ENCODE results near the gene TMEM269.
"Not testable (repeated sequence)": the region's sequence is repeated elsewhere in the genome, so short reads cannot be mapped to it uniquely, and the experiment has no call there.

The TMEM269 gene

DNA sequence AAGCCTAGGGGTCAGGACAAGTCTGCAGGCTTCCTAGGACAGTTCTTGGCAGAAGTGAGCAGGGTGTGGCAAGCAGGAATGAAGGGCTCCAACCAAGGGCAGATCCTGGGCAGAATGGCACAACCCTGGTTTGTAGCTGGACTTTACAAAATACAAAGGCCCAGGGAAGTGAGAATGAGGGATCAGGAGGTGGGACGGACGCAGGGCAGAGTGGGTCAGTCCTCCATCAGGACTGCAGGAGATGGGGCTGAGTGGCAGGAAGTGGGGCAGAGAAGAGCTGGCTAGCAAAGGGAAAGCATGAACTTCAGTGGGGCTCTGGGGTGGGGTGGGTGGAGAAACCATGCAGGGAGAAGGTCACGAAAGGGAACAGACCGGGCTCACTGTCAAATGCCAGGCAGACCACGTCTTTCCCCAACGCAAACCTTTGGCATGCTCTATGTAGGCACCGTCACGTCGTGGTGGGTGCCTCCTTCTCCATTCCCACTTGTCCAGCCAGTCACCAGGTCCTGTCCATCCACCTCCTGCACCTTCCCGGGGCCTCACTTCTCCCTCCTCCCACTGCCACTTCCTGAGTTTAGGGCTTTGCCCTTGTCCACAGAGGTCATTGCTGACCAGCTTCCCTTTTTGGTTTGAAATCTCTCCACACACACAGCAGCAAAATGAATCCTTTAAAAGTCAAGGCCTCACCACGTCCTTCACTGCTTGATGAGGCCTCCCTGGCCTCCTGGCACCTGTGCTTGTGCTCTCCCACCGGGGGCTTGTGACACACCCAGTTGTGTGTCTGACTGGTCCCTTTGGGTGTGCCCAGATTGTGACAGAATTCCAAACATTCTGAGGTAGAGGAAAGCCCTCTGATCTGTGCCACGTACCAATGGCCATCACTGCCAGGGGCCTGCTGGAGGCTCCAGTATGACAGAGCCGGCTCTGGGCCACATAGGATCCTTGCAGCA, 36.1 kb upstream of the TMEM269 start:
- DNase-seq, result no peak

GRCh38 chr1:42750041-42750440, 34.8 kb upstream of the TMEM269 start:
- no peak for DNase-seq

GRCh38 chr1:42751511-42752070, 33.2 kb upstream of the TMEM269 start:
- not testable (repeated sequence) for DNase-seq

GRCh38 chr1:42752284-42752683, 32.5 kb upstream of the TMEM269 start:
- no peak for DNase-seq

GRCh38 chr1:42753070-42753469, 31.7 kb upstream of the TMEM269 start:
- DNase-seq, result no peak

GRCh38 chr1:42756956-42757891, 27.6 kb upstream of the TMEM269 start:
- no peak for DNase-seq

DNA sequence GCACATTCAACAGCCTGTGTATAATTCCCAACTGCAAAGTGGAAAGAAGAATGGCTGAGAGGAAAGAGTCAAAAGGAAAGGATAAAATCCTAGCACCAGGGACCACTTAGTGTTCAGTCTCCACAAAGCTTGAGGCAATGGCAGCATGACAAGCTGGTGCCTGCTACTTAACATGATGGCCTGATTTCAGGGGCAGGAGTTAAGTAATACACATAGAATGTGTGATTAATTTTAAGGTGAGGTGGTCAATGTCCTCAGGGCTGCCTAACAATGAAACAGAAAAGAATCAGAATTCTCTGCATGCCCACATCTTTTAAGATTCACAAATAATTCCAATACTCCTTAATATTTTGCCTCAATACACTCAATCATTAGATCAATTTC, 26.9 kb upstream of the TMEM269 start:
- no peak for DNase-seq

DNA sequence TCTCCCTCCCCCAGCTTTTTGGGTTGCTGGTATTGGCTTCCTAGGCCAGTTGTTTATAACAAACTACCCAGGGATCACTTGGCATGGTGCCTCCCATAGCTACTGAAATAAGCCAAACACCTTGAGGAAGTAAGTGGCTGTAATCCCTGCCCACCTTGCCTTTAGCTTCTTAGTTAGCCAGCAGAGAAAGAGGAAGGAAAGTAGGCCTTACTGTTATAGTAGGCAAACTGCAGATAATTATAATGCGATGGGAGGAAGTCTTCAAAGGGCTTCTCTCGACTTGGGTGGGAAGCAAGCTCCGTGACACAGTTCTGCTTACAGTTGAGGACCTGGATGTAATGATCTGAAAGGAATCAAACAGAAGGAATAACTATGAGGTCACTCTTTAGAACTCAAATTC, 26.1 kb upstream of the TMEM269 start:
- DNase-seq, result no peak

DNA sequence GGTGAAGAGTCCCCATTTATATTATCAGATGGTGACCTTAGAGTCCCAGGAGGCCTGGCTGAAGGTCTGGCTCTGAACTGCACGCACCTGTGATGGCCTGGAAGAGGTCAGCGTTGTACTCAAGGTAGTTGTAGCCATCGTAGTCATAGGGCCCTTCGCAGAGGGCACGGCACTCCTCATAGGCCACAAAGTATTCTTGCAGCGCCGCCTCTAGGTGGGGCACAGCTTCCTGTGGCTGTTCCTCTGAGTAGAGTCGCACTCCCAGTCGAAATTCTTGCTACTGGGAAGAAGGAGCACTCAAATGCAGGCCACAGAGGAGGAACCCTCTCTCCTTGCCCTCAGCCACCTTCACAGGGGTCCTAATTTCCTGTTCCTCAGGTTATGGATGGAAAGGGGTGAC, 25.7 kb upstream of the TMEM269 start:
- no peak for DNase-seq

DNA sequence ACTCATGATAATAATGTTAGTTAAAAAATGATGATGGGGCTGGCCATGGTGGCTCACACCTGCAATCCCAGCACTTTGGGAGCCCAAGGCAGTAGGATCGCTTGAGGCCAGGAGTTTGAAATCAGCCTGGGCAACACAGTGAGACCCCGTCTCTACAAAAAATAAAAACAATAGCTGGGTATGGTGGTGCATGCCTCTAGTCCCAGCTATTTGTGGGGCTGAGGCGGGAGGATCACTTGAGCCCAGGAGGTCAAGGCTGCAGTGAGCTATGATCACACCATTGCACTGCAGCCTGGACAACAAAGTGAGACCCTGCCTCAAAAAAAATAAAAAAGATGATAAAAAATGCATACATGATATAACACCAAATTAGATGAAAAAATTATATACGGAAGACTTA, 23.2 kb upstream of the TMEM269 start:
- no peak for DNase-seq

- DNase-seq, result no peak
These were observed 22.5 kb upstream of the TMEM269 start for GRCh38 chr1:42762269-42762668.

GRCh38 chr1:42765269-42765668, 19.5 kb upstream of the TMEM269 start:
- DNase-seq, result no peak

GRCh38 chr1:42765832-42766740, 18.7 kb upstream of the TMEM269 start:
- peak; percentile 33 for DNase-seq

DNA sequence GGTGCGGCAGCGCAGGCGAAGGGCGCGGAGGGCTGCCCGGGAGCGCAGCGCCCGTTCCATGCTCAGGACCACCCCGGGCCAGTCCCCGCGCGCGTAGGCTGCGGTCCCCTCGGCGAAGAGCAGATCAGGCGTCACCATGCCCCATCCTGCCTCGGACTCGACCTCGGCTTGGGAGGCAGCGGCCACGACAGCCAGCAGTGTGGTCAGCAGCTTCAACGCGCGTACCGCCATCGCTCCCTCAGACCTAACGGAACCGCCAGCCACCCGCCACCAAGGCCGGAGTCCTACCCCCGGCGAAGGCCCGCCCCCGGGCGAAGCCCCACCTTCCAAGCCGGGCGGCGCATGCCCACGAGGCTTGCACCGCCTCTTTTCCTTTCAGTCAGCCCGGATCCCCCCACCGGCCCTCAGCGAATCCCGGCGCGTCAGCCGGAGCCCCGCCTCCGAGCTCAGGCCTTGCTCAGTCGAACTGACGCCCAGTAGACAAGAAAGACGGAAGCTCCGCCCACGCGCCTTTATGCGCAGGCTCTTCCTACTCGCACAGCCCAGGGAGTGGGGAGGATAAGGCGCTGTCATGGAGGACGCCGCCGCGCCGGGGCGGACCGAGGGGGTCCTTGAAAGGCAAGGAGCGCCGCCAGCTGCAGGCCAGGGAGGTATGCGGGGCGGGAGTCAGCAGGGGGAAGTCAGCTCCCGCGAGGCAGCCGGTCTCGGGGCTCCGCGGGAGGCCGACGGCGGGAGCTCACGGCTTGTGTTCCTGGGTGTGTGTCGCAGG, 17.9 kb upstream of the TMEM269 start, which contains the start of the genes C1orf50 and P3H1:
C1orf50 (plus strand) TSS at position 509 of the 769 bp plus-strand sequence; CDS start at position 572, 63 bp downstream.
P3H1 (minus strand) TSS at position 288 of the 769 bp plus-strand sequence; CDS start at position 231, 57 bp downstream.
- DNase-seq, result peak; percentile 99

DNA sequence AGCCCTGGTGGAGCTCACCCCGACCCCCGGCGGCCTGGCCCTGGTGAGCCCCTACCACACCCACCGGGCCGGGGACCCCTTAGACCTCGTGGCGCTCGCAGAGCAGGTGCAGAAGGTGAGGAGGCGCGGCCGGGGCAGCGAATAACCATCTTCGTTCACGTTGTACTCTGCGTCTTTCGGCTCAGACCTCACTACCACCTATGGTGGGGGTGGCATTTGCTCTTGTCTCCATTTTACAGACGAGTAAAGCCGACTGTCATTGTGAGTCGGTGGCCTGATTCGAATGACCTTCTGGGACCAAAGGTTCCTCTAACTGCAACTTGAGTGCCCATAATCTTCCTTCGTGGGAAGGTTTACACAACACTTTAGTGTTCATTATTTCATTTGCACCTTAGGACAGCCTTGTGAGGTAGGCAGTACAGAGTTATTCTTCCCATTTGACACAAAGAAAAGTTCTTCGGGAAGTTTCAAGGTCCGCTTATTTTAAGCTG, 17.2 kb upstream of the TMEM269 start:
- DNase-seq, result no peak

DNA sequence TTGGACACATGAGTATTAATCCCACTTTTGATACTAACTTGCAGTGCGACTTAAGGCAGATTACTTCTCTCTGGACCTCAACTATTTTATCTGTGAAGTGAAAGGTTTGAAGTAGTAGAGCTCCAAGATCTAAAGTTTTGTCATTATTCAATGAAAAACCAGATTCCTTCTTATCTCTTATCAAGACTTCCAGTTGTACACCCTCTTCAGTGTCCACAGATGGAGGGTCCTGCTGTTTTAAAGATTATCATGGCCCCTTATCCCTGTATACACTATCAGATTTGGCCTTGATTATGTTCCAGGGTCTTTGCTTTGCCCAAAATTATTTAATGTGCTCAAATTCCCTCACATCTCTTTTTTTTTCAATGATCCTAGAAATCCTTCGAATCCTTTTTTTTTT, 16.6 kb upstream of the TMEM269 start:
- no peak for DNase-seq

- no peak for DNase-seq
These were observed 15.0 kb upstream of the TMEM269 start for GRCh38 chr1:42769811-42770210.

DNA sequence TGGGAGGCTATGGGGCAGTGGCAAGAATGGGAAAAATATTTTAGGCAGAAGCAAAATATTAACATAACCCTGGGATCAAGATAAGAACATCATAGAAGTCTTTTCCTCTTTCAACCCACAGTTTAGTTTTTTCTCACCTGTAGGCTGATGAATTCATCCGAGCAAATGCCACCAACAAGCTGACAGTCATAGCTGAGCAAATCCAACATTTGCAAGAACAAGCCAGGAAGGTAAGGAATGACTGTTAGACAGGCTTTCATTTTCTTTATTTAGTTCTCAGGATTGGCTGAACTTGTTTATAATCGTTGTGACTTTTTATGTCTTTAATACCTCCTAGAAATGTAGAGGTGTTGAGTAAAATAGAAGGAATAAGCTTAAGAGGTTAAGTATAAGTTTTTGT, 11.4 kb upstream of the TMEM269 start:
- no peak for DNase-seq

GRCh38 chr1:42774928-42775526, 9.8 kb upstream of the TMEM269 start:
- no peak for DNase-seq

- DNase-seq, result no peak
These were observed 8.3 kb upstream of the TMEM269 start for GRCh38 chr1:42776502-42776901.

GRCh38 chr1:42777852-42778251, 6.9 kb upstream of the TMEM269 start:
- DNase-seq, result no peak

Data from activated T-cell treated with anti-CD3 and anti-CD28 coated beads, Interleukin-2, amount 50 U/mL, for 1 hour (primary cell).